Keratinocyte (primary cell): ENCODE data around the gene CISH.

Experiments
- CTCF ChIP-seq, 3 experiments: IDR thresholded peaks in 1 of 3; conservative IDR thresholded peaks in 1 of 3; optimal IDR thresholded peaks in 1 of 3; 2 replicates in 2 of 3; 3 replicates in 1 of 3; pipeline versions ENCODE3 to v1.5.1; 2011; ENCODE audit warnings: low read length in 3 of 3, mild to moderate bottlenecking in 3 of 3, moderate library complexity in 2 of 3, control low read depth in 1 of 3, inconsistent platforms in 1 of 3; ENCODE audit not compliant: insufficient read depth in 2 of 3; ENCODE audit errors: extremely low read depth in 1 of 3
- EZH2 ChIP-seq: IDR thresholded peaks from one replicate; pipeline ENCODE4 v1.6.1; 2012; ENCODE audit warnings: inconsistent platforms, mild to moderate bottlenecking, low read length, moderate library complexity

DNA sequence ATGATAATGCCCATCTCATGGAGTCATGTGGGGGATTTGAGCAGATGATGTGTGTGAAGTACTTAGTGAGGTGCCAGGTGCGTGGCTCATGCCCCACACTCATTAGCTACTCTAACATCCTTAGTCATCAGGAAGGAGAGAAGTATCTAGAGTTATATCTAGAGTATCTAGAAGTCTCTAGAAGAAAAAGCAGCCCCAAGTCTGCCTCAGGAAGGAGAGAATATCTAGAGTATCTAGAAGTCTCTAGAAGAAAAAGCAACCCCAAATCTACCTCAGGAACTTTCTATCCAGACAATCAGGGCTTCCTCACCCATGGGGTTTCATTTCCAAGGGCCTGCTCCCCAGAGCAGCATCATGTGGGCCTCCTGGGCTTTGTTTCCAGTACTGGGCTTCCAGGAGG lies 38.4 kb upstream of the CISH start:
- TF ChIP-seq EZH2 (no peak), CTCF (optimal IDR thresholded peaks at IDR 0.05 in 1 of 3, IDR thresholded peaks at IDR 0.05 in 1 of 3, conservative IDR thresholded peaks at IDR 0.05 in 1 of 3; ENCODE audit: extremely low read depth in 1 of 3, insufficient read depth in 2 of 3, low read length in 3 of 3) (no peak)
